KOPT-K1 (cell line): ENCODE results near the gene DGKI.
"Not testable (repeated sequence)": the region's sequence is repeated elsewhere in the genome, so short reads cannot be mapped to it uniquely, and the experiment has no call there.

Source experiments
- H3K27ac ChIP-seq: fragments of 200-600 bp; sonication (generic); 2 replicates; pipeline ENCODE4 v1.5.1; 2016; ENCODE audit warnings: antibody characterized with exemption, mild to moderate bottlenecking, low read depth, low read length; ENCODE audit not compliant: poor library complexity, severe bottlenecking
- H3K36me3 ChIP-seq: fragments of 200-600 bp; sonication (generic); 2 replicates; pipeline ENCODE4 v1.5.1; 2017; ENCODE audit warnings: antibody characterized with exemption, mild to moderate bottlenecking, low read length, moderate library complexity; ENCODE audit not compliant: insufficient read depth
- H3K9me3 ChIP-seq: fragments of 200-600 bp; sonication (generic); 2 replicates; pipeline ENCODE4 v1.5.1; 2017; ENCODE audit warnings: antibody characterized with exemption, low read length, mild to moderate bottlenecking; ENCODE audit not compliant: insufficient read depth, poor library complexity, severe bottlenecking

The DGKI gene

DNA sequence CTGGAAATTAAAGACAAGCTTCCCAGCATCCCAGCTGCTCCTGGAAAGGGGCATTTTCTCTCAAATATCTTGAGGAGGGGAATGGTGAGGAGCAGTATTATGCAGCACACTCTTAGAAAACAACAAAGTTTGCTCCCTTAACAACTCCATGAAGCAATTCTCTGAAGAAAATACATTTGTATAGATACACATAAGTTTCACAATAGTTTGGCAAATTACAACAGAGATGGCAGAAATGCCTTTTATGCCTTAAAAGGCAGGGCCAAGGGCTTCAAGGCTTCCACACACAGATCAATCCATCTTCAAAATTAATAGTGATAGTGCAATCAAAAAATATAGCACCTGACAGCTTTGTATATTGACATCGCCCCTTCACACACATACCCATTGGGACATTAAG lies 12.2 kb downstream of the DGKI start:
- Histone ChIP-seq H3K9me3 (peaks cover 38% of the 10 kb centered on the region), H3K36me3 (no peaks in the 10 kb centered on the region), H3K27ac (no peak overlapping the region)

DNA sequence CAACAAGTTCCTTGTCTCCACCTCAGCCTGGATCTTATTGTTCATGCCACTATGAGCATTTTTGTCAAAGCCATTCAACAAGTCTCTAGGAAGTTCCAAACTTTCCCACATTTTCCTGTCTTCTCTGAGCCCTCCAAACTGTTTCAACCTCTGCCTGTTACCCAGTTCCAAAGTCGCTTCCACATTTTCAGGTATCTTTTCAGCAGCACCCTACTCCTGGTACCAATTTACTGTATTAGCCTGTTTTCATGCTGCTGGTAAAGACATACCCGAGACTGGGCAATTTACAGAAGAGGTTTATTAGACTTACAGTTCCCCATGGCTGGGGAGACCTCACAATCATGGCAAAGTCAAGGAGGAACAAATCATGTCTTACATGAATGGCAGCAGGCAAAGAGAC lies 13.8 kb downstream of the DGKI start:
- not testable (repeated sequence) for H3K27ac ChIP-seq, H3K36me3 ChIP-seq
- H3K9me3 ChIP-seq = peaks cover 38% of the 10 kb centered on the region

DNA sequence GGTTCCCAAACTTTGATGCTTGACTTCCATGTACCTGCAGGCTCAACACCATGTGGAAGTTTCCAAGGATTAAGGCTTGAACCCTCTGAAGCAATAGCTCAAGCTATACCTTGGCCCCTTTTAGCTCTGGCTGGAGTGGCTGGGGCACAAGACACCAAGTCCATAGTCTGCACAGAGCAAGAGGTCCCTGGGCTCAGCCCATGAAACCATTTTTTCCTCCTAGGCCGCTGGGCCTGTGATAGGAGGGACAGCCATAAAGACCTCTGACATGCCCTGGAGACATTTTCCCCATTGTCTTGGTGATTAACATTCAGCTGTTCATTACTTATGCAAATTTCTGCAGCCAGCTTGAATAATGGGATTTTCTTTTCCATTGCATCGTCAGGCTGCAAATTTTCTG lies 14.4 kb downstream of the DGKI start:
- H3K27ac ChIP-seq = no peak overlapping the region
- H3K9me3 ChIP-seq = peaks cover 38% of the 10 kb centered on the region
- H3K36me3 ChIP-seq = no peaks in the 10 kb centered on the region

DNA sequence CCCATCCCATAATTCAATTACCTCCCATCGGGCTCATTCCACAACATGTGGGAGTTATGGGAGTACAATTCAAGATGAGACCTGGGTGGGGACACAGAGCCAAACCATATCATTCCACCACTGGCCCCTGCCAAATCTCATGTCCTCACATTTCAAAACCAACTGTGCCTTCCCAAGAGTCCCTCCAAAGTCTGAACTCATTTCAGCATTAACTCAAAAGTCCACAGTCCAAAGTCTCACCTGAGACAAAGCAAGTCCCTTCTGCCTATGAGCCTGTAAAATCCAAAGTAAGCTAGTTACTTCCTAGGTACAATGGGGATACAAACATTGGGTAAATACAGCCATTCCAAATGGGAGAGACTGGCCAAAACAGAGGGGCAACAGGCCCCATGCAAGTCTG lies 15.2 kb downstream of the DGKI start:
- H3K9me3 ChIP-seq = peaks cover 38% of the 10 kb centered on the region
- H3K27ac ChIP-seq, H3K36me3 ChIP-seq: not testable (repeated sequence)

DNA sequence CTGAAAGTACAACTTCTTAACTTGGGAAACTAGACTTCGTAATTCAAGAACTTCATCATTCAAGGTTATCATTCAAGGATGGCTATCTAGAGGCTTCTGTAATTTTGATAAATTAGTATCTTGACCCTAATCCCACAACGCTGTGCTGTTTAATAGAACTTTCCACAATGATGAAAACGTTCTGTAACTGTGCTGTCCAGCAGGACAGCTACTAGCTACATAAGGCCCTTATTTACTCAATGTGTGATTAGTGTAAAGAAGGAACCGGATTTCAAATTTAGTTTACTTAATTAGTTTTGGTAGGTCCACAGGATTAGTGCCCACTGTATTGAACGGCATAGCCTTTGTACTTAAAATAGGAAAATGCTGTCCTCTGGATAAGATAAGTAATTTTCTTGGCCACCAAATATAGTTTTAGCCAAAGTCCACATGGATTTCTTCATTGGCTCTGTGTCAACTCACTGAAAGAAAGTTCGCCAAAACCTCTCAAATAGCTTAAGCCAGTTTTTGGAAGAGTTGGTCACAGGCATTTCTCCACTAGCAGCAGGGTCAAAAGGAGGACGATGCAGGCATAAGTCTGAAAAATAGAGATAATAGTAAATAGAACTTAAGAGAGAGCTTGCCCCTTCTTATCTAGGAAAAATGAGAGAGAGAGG lies 17.3 kb downstream of the DGKI start:
- Histone ChIP-seq H3K9me3 (peaks cover 36% of the 10 kb centered on the region), H3K36me3 (no peaks in the 10 kb centered on the region), H3K27ac (no peak overlapping the region)

DNA sequence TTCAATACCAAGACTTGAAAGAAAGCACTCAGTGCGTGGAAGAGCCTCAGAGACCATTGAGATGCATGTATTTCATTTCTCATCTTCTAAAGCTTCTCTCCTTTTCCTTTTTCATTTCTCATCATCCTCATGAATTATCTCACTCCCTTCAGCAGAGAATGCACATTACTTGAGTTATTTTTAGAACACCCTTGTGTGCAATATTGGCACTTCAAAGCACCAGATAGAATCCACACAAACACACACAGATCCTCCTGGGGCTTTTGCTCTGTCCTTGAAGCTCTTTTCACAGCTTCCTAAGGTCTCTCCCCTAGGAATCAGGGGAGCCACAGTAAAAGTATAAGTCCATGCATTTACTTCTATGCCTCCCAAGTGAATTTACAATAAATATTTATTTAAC lies 18.3 kb downstream of the DGKI start:
- Histone ChIP-seq H3K9me3 (peaks cover 25% of the 10 kb centered on the region), H3K27ac (no peak overlapping the region)

GRCh38 chr7:137825489-137825888 lies 21.3 kb downstream of the DGKI start:
- peaks cover under 1% of the 10 kb centered on the region for H3K9me3 ChIP-seq
- H3K27ac ChIP-seq = no peak overlapping the region
- no peaks in the 10 kb centered on the region for H3K36me3 ChIP-seq

More for the DNA sequence above, 18.3 kb downstream of the DGKI start:
- H3K36me3 ChIP-seq = no peaks in the 10 kb centered on the region

DNA sequence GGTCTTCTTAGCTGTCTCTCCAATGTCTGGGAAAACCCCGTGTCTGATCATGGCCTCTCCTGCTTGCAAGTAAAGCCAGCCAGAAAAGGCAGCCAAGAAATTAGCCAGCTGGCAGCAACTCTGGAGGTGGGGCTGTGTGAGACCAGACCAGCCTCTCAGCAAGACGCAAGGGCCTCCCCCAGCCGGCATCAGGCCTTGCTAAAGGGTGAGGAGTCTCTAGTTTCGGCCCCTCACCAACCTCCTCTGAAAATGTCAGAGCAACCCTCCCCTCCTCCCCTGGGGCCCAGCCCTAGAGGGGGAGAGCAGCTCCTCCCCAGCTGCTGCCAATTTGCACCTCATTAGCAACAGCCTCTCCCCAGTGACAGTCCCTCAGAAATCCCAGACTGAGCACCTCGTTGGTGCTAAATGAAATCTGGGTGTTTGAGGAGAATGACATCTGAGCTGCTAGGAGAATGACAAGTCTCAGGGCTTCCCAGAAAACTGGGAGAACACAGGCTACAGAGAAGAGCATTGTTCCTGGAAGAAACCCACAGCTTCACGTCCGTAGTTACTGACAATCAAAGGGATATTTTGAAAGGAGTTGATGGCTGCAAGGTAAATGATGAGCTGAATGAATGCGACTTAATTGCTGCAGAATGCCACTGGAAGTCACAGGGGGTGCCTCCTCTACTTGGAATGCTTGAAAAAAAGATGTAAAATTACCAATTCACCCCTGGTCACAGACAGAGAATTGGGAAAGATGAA lies 25.9 kb downstream of the DGKI start:
- Histone ChIP-seq H3K27ac (no peak overlapping the region), H3K9me3 (peaks cover 3% of the 10 kb centered on the region), H3K36me3 (no peaks in the 10 kb centered on the region)

- H3K27ac ChIP-seq = no peak overlapping the region
- H3K36me3 ChIP-seq = no peaks in the 10 kb centered on the region
- H3K9me3 ChIP-seq = peaks cover 3% of the 10 kb centered on the region
These were observed 26.6 kb downstream of the DGKI start for GRCh38 chr7:137820156-137820555.

GRCh38 chr7:137818036-137818435 lies 28.7 kb downstream of the DGKI start:
- no peak overlapping the region for H3K27ac ChIP-seq
- H3K36me3 ChIP-seq = no peaks in the 10 kb centered on the region
- H3K9me3 ChIP-seq = peaks cover 3% of the 10 kb centered on the region

DNA sequence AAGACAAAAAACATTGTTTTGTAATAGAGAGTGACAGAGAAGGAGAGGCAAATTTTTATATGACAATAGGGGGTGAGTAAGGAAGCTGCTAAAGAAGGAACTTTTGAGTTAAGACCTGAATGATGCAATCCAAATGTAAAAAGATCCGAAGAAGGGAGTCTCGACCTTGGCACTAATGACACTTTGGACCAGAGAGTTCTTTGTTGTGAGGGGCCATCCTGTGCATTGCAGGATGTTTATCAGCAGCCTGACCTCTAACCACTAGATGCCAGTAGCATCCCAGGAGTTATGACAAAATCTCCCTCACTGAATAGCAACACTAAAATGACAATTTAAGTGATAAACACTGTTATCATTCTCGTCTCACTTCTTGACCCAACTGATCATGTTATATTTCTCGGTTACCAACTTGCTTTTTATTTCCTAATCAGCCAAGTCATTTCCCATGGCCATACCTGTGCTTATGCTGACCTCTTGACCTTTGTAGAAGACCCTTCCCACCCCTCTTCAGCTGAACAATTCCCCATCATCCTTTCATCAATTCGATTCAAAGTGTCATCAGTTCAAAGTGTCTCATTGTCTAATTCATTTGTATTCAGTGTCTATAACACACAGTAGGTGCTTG lies 30.0 kb downstream of the DGKI start:
- H3K36me3 ChIP-seq = no peaks in the 10 kb centered on the region
- no peak overlapping the region for H3K27ac ChIP-seq
- peaks cover 3% of the 10 kb centered on the region for H3K9me3 ChIP-seq

GRCh38 chr7:137813541-137813940 lies 33.2 kb downstream of the DGKI start:
- Histone ChIP-seq H3K9me3 (no peaks in the 10 kb centered on the region), H3K36me3 (no peaks in the 10 kb centered on the region), H3K27ac (no peak overlapping the region)

GRCh38 chr7:137810248-137810647 lies 36.5 kb downstream of the DGKI start:
- H3K27ac ChIP-seq = no peak overlapping the region

GRCh38 chr7:137804836-137805235 lies 41.9 kb downstream of the DGKI start:
- no peaks in the 10 kb centered on the region for H3K36me3 ChIP-seq
- H3K27ac ChIP-seq = no peak overlapping the region
- no peaks in the 10 kb centered on the region for H3K9me3 ChIP-seq

More at GRCh38 chr7:137810248-137810647, 36.5 kb downstream of the DGKI start:
- H3K36me3 ChIP-seq = no peaks in the 10 kb centered on the region
- no peaks in the 10 kb centered on the region for H3K9me3 ChIP-seq

GRCh38 chr7:137801491-137801890 lies 45.3 kb downstream of the DGKI start:
- H3K27ac ChIP-seq = no peak overlapping the region
- no peaks in the 10 kb centered on the region for H3K9me3 ChIP-seq
- no peaks in the 10 kb centered on the region for H3K36me3 ChIP-seq
